ENCODE measurements around the gene NTM. TPM values are rescaled to one million over a fixed set of nuclear protein-coding genes. Genes with fewer than 3 reads are reported as not detected.

NTM gene
- total RNA-seq, 1 donor from 2014 or later: not detected

DNA sequence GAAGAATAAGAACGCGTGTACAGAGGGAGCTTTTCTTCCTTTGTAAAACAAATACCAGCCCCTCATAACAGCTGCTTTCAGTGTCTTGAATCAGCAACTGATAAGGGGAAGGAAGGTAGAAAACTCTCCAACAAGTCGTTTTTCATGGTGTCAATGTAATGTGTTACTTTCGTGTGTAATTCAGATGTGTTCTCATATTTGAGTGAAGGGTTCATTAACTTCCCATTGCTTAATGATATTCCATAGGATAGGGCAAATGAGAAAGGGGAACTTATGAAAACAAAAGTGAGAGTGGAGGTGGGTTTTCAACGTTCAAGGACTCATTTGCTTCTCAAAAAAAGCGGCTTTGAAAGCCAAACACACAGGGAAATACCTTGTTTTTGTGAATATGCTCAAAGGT lies 452.1 kb downstream of the NTM start:
- intact Hi-C loops (cut with micrococcal nuclease): no loop called here
- no peak for DNase-seq (ENCODE audit: low spot score)
- Mint-ChIP-seq H3K4me1 (ENCODE audit: low read depth) (no peaks in the 10 kb centered on the region), H3K4me3 (no peak overlapping the region), H3K27ac (no peak overlapping the region), H3K9me3 (no peaks in the 10 kb centered on the region), H3K36me3 (ENCODE audit: low read depth) (no peaks in the 10 kb centered on the region), H3K27me3 (ENCODE audit: insufficient read depth) (no peaks in the 10 kb centered on the region)

DNA sequence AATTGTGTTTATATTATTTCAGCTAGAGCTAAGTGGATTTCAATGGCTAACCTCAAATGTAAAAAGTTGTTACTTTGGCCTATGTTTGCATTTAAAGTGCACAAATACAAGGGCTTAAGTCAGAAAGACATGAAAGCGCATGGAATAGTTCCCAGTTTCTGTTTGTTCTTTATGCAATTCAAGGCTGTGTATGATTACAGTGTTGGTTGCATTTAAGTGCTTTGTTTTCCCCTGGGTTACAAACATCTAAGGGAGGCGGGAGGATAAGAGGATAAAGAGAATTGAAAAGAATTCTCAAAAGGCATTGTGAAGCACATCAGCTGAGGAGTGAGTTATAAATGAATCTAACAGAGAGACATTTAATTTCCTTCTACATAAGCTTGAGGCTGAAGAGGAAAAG lies 453.4 kb downstream of the NTM start:
- DNase-seq (ENCODE audit: low spot score): no peak
- intact Hi-C loops (cut with micrococcal nuclease): no loop called here
- Mint-ChIP-seq H3K4me1 (ENCODE audit: low read depth) (no peaks in the 10 kb centered on the region), H3K4me3 (no peak overlapping the region), H3K27ac (no peak overlapping the region), H3K9me3 (no peaks in the 10 kb centered on the region), H3K27me3 (ENCODE audit: insufficient read depth) (no peaks in the 10 kb centered on the region), H3K36me3 (ENCODE audit: low read depth) (no peaks in the 10 kb centered on the region)

DNA sequence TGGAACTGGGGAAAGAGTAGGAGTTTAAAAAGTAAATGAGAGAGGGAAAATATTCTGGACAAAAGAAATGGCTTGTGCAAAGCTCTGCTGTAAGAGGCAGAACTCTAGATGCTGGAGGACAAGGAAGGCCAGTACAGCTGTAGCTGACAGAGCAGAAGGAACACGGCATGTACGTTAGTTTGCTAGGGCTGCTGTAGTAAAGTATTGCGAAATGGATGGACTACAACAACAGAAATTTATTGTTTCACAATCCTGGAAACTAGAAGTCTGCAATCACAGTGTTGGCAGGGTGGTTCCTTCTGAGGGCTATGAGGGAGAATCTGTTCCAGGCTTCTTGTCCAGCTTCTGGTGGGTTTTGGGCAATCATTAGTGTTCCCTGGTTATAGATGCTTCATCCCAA lies 454.4 kb downstream of the NTM start:
- H3K27me3 Mint-ChIP-seq (ENCODE audit: insufficient read depth): no peaks in the 10 kb centered on the region
- no peaks in the 10 kb centered on the region for H3K9me3 Mint-ChIP-seq
- no peak for DNase-seq (ENCODE audit: low spot score)
- no peak overlapping the region for H3K27ac Mint-ChIP-seq
- H3K4me3 Mint-ChIP-seq: no peak overlapping the region
- no peaks in the 10 kb centered on the region for H3K36me3 Mint-ChIP-seq (ENCODE audit: low read depth)
- intact Hi-C loops (cut with micrococcal nuclease): no loop called here
- no peaks in the 10 kb centered on the region for H3K4me1 Mint-ChIP-seq (ENCODE audit: low read depth)

GRCh38 chr11:131827430-131827829 lies 457.0 kb downstream of the NTM start:
- no peak for DNase-seq (ENCODE audit: low spot score)
- Mint-ChIP-seq H3K27me3 (ENCODE audit: insufficient read depth) (no peaks in the 10 kb centered on the region), H3K4me1 (ENCODE audit: low read depth) (no peaks in the 10 kb centered on the region), H3K27ac (no peak overlapping the region), H3K9me3 (no peaks in the 10 kb centered on the region), H3K4me3 (no peak overlapping the region), H3K36me3 (ENCODE audit: low read depth) (no peaks in the 10 kb centered on the region)
- intact Hi-C loops (cut with micrococcal nuclease): no loop called here

GRCh38 chr11:131829725-131830124 lies 459.3 kb downstream of the NTM start:
- intact Hi-C loops (cut with micrococcal nuclease): no loop called here
- DNase-seq (ENCODE audit: low spot score): no peak
- no peaks in the 10 kb centered on the region for H3K36me3 Mint-ChIP-seq (ENCODE audit: low read depth)
- H3K4me1 Mint-ChIP-seq (ENCODE audit: low read depth): no peaks in the 10 kb centered on the region
- no peak overlapping the region for H3K4me3 Mint-ChIP-seq
- H3K9me3 Mint-ChIP-seq: no peaks in the 10 kb centered on the region
- H3K27ac Mint-ChIP-seq: no peak overlapping the region
- no peaks in the 10 kb centered on the region for H3K27me3 Mint-ChIP-seq (ENCODE audit: insufficient read depth)

DNA sequence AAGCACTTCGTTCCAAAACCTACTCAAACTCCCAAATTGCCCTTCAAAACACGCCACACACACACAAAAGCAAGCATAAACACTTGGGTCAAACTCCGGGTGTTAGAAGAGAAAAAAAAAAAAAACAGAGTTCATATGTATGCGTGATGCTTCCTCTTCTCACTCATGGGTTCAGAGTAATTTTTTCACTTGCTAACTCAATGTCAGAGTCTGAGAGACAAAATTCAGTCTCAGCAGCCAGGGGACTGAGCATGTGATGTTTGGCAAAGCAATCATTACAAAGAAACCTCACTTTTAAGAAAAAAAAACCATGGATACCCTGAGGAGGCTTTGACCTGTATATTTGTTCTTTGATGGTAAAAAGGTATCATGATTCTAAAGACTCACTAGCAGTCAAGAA lies 461.7 kb downstream of the NTM start:
- H3K4me1 Mint-ChIP-seq (ENCODE audit: low read depth): no peaks in the 10 kb centered on the region
- H3K27ac Mint-ChIP-seq: no peak overlapping the region
- no peak for DNase-seq (ENCODE audit: low spot score)
- no peaks in the 10 kb centered on the region for H3K9me3 Mint-ChIP-seq
- intact Hi-C loops (cut with micrococcal nuclease): no loop called here
- H3K4me3 Mint-ChIP-seq: no peak overlapping the region
- H3K27me3 Mint-ChIP-seq (ENCODE audit: insufficient read depth): no peaks in the 10 kb centered on the region
- no peaks in the 10 kb centered on the region for H3K36me3 Mint-ChIP-seq (ENCODE audit: low read depth)

DNA sequence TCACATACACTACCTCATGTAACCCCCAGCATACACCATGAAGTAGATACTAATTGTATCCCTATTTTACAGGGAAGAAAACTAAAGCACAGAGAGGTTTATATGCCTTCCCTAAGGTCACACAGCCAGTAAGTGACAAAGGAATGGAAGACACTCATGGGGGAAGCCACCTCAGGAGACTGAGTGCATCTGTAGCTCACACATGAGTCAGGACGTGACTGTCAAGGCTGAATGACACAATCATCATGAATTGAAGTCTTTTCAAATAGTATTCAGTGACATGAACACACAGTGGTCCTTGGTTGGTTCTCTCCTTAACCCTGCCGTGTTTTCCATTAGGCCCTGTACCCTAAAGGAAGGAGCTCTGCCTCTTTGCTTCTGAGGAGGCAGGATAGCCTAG lies 463.0 kb downstream of the NTM start:
- Mint-ChIP-seq H3K36me3 (ENCODE audit: low read depth) (no peaks in the 10 kb centered on the region), H3K9me3 (no peaks in the 10 kb centered on the region), H3K27ac (no peak overlapping the region), H3K27me3 (ENCODE audit: insufficient read depth) (no peaks in the 10 kb centered on the region), H3K4me3 (no peak overlapping the region), H3K4me1 (ENCODE audit: low read depth) (no peaks in the 10 kb centered on the region)
- intact Hi-C loops (cut with micrococcal nuclease): no loop called here
- no peak for DNase-seq (ENCODE audit: low spot score)

GRCh38 chr11:131837562-131837961 lies 467.1 kb downstream of the NTM start:
- Mint-ChIP-seq H3K4me1 (ENCODE audit: low read depth) (no peaks in the 10 kb centered on the region), H3K27me3 (ENCODE audit: insufficient read depth) (no peaks in the 10 kb centered on the region), H3K4me3 (no peak overlapping the region), H3K36me3 (ENCODE audit: low read depth) (no peaks in the 10 kb centered on the region), H3K9me3 (no peaks in the 10 kb centered on the region), H3K27ac (no peak overlapping the region)
- DNase-seq (ENCODE audit: low spot score): no peak
- intact Hi-C loops (cut with micrococcal nuclease): no loop called here

- H3K36me3 Mint-ChIP-seq (ENCODE audit: low read depth): no peaks in the 10 kb centered on the region
- H3K4me3 Mint-ChIP-seq: no peak overlapping the region
- H3K4me1 Mint-ChIP-seq (ENCODE audit: low read depth): no peaks in the 10 kb centered on the region
- no peaks in the 10 kb centered on the region for H3K9me3 Mint-ChIP-seq
- intact Hi-C loops (cut with micrococcal nuclease): no loop called here
- DNase-seq (ENCODE audit: low spot score): no peak
- H3K27me3 Mint-ChIP-seq (ENCODE audit: insufficient read depth): no peaks in the 10 kb centered on the region
- no peak overlapping the region for H3K27ac Mint-ChIP-seq
Measured at GRCh38 chr11:131838016-131838415, 467.6 kb downstream of the NTM start.

- no peaks in the 10 kb centered on the region for H3K36me3 Mint-ChIP-seq (ENCODE audit: low read depth)
- no peaks in the 10 kb centered on the region for H3K4me1 Mint-ChIP-seq (ENCODE audit: low read depth)
- no peak overlapping the region for H3K27ac Mint-ChIP-seq
- H3K27me3 Mint-ChIP-seq (ENCODE audit: insufficient read depth): no peaks in the 10 kb centered on the region
- H3K9me3 Mint-ChIP-seq: no peaks in the 10 kb centered on the region
- no peak overlapping the region for H3K4me3 Mint-ChIP-seq
- intact Hi-C loops (cut with micrococcal nuclease): no loop called here
- no peak for DNase-seq (ENCODE audit: low spot score)
Measured at GRCh38 chr11:131839326-131839725, 468.9 kb downstream of the NTM start.

- no peak for DNase-seq (ENCODE audit: low spot score)
- H3K36me3 Mint-ChIP-seq (ENCODE audit: low read depth): no peaks in the 10 kb centered on the region
- H3K27me3 Mint-ChIP-seq (ENCODE audit: insufficient read depth): no peaks in the 10 kb centered on the region
Measured at GRCh38 chr11:131840545-131840944, 470.1 kb downstream of the NTM start.

DNA sequence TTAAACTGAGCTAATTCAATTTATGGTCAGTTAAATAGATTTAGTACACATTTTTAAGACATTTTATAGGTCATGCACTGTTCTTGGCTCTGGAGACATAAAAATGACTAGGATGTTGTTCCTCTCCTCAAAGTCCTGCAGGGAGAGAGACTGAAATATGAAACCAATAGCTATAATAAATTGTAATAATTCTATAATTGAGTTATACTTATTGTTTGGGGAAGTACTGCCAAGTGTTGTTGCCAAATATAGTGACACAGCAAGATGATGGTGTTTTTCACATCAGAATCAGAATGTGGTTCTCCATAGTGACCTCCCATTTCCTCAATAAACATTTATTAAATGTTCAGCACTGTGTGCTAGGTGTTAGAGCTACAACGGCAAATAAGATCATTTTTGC lies 470.6 kb downstream of the NTM start:
- Mint-ChIP-seq H3K27ac (no peak overlapping the region), H3K27me3 (ENCODE audit: insufficient read depth) (no peaks in the 10 kb centered on the region), H3K4me3 (no peak overlapping the region), H3K9me3 (no peaks in the 10 kb centered on the region), H3K4me1 (ENCODE audit: low read depth) (no peaks in the 10 kb centered on the region), H3K36me3 (ENCODE audit: low read depth) (no peaks in the 10 kb centered on the region)
- DNase-seq (ENCODE audit: low spot score): no peak
- intact Hi-C loops (cut with micrococcal nuclease): no loop called here

More at GRCh38 chr11:131840545-131840944, 470.1 kb downstream of the NTM start:
- Mint-ChIP-seq H3K4me3 (no peak overlapping the region), H3K9me3 (no peaks in the 10 kb centered on the region), H3K4me1 (ENCODE audit: low read depth) (no peaks in the 10 kb centered on the region), H3K27ac (no peak overlapping the region)
- intact Hi-C loops (cut with micrococcal nuclease): no loop called here

DNA sequence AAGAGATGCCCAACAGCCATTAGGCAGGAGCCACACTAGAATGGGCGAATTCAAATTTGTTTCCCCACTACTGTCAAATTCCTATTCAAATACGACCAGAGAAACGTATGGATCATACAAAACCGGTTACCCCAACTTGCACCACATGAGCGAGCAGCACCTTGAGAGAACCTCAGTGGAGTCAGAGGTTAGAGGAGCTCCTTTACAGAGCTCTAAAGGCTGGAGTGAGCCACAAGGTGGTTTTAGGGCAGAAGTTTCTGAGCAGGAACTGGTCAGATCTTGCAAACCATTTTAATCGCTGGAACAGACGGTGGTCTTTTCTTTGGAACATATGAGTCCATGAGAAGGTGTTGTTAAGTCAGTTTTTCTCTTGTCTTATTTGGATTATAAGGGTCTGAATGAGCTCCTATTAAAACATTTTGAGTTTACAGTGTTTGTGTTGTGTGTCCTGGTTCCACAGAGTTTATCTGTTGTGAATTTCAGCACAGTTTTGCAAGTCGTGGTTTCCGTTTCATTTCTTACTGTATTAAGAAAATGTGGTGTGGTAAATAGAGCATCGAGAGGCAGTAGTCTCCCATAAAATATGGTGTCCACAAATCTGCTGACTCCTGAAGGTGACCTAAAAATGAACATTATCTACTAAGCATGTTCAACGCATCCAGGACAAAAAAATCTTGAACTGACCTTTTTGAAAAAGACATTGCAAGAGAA lies 471.7 kb downstream of the NTM start:
- Mint-ChIP-seq H3K9me3 (no peaks in the 10 kb centered on the region), H3K4me1 (ENCODE audit: low read depth) (no peaks in the 10 kb centered on the region), H3K27me3 (ENCODE audit: insufficient read depth) (no peaks in the 10 kb centered on the region), H3K27ac (no peak overlapping the region), H3K4me3 (no peak overlapping the region), H3K36me3 (ENCODE audit: low read depth) (no peaks in the 10 kb centered on the region)
- intact Hi-C loops (cut with micrococcal nuclease): no loop called here
- DNase-seq (ENCODE audit: low spot score): no peak

- Mint-ChIP-seq H3K27me3 (ENCODE audit: insufficient read depth) (no peaks in the 10 kb centered on the region), H3K27ac (no peak overlapping the region), H3K4me3 (no peak overlapping the region), H3K9me3 (no peaks in the 10 kb centered on the region), H3K36me3 (ENCODE audit: low read depth) (no peaks in the 10 kb centered on the region), H3K4me1 (ENCODE audit: low read depth) (no peaks in the 10 kb centered on the region)
- intact Hi-C loops (cut with micrococcal nuclease): no loop called here
- DNase-seq (ENCODE audit: low spot score): no peak
Measured at GRCh38 chr11:131845255-131845654, 474.8 kb downstream of the NTM start.
